Ishikawa (cell line): ENCODE results near the gene MALRD1.

Experiments
- CEBPB ChIP-seq: IDR thresholded peaks from 2 replicates; pipeline ENCODE4 v1.6.1; 2012
- CREB1 ChIP-seq: IDR thresholded peaks from 2 replicates; pipeline ENCODE4 v1.6.1; 2012; ENCODE audit warnings: low read depth
- EGR1 ChIP-seq: IDR thresholded peaks from 2 replicates; pipeline ENCODE4 v1.6.1; 2012
- EP300 ChIP-seq: IDR thresholded peaks from 2 replicates; pipeline ENCODE4 v1.6.1; 2012; ENCODE audit warnings: borderline replicate concordance
- FOXM1 ChIP-seq: IDR thresholded peaks from 2 replicates; pipeline ENCODE4 v1.6.1; 2012; ENCODE audit warnings: low read depth, borderline replicate concordance
- MAX ChIP-seq: IDR thresholded peaks from 2 replicates; pipeline ENCODE4 v1.6.1; 2012
- NFIC ChIP-seq: IDR thresholded peaks from 2 replicates; pipeline ENCODE4 v1.6.1; 2012
- RAD21 ChIP-seq: IDR thresholded peaks from 2 replicates; pipeline ENCODE4 v1.6.1; 2012; ENCODE audit warnings: low read depth
- REST ChIP-seq: IDR thresholded peaks from 2 replicates; pipeline ENCODE4 v1.6.1; 2012; ENCODE audit warnings: low read depth, mild to moderate bottlenecking
- TEAD4 ChIP-seq: IDR thresholded peaks from 2 replicates; pipeline ENCODE4 v1.6.1; 2012
- USF1 ChIP-seq: IDR thresholded peaks from 2 replicates; pipeline ENCODE4 v1.6.1; 2012
- YY1 ChIP-seq: IDR thresholded peaks from 2 replicates; pipeline ENCODE4 v1.6.1; 2012; ENCODE audit warnings: low read depth

GRCh38 chr10:19653931-19654330 lies 605.3 kb downstream of the MALRD1 start:
- TF ChIP-seq FOXM1: no peak
- no peak for TF ChIP-seq REST
- no peak for TF ChIP-seq EP300
- no peak for TF ChIP-seq RAD21
- TF ChIP-seq YY1: no peak
- no peak for TF ChIP-seq MAX
- TF ChIP-seq CREB1: no peak
- no peak for TF ChIP-seq EGR1
- TF ChIP-seq CEBPB: no peak
- TF ChIP-seq USF1: no peak
- TF ChIP-seq NFIC: no peak
- no peak for TF ChIP-seq TEAD4
